ENCODE data around the gene EPHA1. TPM values are rescaled to one million over a fixed set of nuclear protein-coding genes. Genes with fewer than 3 reads are reported as not detected.

Gene EPHA1
- total RNA-seq, 1 donor from 2014 or later = not detected

- DNase-seq (ENCODE audit: low read depth in 2 of 2) = no peak
These were observed 34.1 kb downstream of the EPHA1 start for GRCh38 chr7:143374561-143374960.

DNA sequence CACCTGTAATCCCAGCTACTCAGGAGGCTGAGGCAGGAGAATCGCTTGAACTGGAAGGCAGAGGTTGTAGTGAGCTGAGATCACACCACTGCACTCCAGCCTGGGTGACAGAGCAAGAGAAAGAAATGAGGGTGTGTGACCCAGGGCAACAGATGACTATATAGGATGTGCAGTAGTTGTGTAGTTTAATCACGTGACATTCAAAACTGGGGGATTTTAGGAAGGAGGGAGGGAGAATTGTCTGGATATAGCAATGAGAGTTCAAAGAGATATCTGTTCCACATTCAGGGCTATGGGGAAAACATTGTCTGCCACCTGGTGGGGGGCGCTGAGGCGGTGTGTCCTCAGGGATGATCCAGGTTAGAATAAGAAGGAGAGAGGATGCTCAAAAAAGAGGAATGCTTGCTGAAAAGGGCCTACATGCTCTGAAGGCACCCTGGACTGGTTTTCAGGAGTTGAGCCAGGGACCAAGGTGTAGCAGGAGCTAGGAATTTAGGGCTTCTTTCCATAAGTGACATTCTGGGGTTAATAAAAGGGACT, 35.3 kb downstream of the EPHA1 start:
- no peak for DNase-seq (ENCODE audit: low read depth in 2 of 2)

DNA sequence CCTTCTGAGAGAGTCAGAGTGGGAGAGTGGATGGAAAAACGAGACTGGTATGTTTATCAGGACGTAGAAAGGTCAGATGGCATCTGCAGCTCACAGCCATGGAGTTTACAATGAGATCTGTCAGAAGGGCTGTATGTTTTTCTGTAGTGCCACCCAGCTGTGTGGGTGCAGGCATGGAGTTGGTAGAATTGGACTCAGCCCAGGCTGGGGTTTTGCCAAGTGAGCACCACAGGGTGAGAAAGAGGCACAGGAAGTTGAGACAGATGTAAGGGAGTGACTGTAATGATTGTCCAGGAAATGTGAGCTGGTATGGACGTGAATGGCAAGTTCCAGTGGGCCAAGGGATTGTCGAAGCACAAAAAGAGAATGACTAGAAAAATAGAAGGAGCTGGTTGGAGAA, 36.6 kb downstream of the EPHA1 start:
- peak in 1 of 2 donors; percentile 65 for DNase-seq (ENCODE audit: low read depth in 2 of 2)

- DNase-seq (ENCODE audit: low read depth in 2 of 2) = no peak
These were observed 38.7 kb downstream of the EPHA1 start for GRCh38 chr7:143369678-143370651.

DNA sequence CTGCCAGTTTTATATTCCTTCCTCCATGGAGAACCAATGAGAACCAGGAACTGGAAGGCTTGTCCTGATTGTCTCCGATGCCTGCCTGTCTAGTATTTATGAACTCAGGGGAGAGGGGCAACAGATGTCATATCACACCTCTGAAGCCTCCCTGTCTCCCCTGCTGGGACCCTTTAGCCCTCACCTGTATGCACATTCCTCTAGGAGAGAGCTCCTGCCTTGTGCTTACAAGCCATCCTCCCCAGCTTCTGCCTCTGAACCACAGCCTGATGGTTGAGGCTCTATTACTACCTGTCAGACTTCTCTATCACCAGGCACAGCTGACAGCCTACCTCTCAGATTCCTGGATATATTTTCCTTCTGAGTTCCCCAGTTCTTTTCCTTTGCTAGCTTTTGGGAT, 40.3 kb downstream of the EPHA1 start:
- DNase-seq (ENCODE audit: low read depth in 2 of 2) = no peak

DNA sequence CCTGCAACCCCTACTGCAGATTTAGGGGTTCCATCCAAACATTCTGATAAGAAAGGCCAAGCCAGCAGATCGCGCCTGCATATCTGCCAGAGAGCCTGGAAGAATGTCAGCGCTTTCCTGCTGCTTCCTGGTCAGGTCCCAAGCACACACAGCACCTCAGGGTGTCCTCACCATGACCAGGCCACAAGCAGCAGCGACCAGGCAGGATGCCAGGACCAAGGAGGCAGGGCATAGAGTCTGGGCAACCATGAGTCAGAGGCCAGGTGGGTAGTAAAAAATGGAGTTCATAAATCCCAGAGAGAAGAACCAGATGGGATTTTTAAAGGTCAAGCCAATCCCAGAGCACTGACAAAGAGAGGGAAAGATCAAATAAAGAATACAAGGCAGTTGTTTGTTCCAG, 40.7 kb downstream of the EPHA1 start:
- no peak for DNase-seq (ENCODE audit: low read depth in 2 of 2)

DNA sequence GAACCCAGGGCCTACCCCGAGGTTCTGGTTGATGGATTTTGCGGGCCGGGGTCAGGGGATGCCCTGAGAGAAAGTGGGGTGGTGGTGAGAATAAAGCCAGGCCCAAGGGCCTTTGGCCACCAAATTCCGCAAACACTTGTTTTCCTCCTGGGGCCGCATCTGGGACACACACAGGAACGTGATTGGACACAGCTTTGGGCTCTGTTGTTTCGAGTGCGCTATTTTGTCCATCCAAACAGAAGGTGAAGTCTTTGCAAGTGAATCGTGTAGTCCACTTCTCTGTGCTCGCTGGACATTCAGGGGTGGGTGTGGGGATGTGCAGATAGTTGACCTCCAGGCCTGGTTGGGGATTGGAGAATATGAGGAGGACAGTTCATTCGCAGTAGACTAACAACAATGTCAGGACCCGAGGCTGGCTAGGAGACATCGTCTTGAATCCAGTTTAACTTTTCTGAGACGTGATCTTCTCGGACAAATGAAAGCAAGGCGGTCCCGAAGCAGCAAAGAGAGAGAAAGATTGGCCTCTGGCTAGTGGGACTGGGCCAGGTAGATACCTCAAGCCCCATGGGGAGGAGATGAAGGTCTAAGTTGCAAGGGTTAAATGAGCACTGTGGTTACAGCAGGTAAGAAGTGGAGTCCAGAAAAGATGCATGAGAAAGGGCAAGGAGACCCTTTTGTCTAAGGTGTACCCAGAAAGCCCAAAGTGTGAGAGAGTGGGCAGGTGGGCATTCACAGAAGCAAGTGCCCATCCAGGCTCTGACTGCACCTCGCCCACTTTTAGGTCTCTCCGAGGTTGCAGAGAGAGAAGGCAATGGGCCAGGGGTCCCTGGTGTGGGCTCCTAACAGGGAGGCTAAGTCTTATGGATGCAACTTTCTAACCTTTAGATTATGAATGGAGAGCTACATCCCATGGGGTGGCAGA, 45.4 kb downstream of the EPHA1 start:
- DNase-seq (ENCODE audit: low read depth in 2 of 2) = no peak

DNA sequence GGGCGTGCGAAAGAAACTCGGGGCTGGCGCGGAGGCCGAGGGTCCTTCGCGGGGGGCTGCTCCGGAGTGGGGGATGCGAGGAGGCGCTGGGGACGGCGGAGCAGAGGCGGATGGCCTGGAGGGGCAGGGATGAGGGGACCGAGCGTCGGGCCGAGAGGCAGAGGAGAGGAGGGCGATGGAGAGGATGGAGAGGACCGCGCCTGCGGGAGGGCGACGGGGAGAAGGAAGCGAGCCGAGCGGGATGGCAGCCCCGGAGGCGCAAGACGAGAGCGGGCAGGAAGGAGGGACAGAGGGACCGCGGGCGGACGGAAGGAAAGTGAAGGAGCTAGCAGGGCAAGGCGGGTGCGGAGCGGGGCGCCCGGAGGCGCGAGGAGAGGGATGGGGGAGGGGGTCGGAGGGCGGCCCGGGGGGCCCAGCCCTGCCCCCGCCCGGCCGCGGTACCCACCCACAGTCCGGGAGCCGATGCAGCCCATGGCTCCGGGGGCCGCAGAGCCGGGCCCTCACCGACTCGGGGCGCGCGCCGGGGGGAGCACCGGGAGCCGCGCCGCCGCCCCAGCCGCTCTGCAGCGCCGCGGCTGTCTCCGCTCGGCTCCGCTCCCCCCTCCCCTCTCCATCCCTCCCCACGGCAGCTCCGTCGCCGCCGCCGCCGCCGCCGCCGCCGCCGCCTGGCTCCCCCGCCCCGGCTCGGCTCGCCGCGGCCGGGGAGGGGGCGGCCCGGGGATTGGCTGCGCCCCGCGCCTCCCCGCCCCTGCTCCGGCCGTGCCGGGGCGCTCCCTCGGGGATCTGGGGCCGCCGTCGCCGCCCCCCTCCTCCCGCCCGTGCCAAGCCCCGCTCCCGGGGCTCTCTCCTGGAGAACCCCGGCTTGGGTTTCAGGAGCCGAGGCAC, 46.3 kb downstream of the EPHA1 start, which contains the start of gene FAM131B:
Gene FAM131B, minus strand, starts transcription at position 583 of the 885 bp plus-strand sequence. Its CDS starts 110 bp downstream, at position 473.
- no peak for DNase-seq (ENCODE audit: low read depth in 2 of 2)

DNA sequence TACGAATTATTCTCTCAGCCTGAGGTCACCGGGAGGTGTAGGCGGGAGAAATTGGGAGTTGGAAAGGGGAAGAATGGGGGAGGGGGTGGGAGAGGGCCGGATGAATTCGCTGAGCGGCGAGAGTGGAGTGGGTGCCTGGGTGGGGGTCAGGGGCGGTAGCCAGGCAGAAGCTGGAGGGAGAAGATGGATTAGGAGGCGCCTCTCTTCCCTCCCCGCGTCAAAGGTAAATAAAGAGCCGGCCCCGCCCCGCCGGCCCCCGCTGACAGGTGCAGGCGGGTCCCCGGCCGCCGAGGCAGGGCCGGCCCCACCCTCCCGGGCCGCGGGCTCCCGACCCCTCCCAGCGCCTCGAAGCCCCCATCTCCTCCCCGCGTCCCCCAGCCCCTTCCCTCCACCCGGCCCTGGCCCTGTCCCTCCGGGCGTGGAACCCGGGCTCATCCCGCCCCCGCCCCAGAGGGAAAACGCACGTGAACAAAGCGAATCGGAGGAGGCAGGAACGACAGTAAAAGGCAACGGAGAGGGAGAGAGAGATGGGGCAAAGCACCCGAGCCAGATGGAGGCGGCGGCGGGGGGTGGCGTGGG, 47.0 kb downstream of the EPHA1 start:
- DNase-seq (ENCODE audit: low read depth in 2 of 2) = no peak

DNA sequence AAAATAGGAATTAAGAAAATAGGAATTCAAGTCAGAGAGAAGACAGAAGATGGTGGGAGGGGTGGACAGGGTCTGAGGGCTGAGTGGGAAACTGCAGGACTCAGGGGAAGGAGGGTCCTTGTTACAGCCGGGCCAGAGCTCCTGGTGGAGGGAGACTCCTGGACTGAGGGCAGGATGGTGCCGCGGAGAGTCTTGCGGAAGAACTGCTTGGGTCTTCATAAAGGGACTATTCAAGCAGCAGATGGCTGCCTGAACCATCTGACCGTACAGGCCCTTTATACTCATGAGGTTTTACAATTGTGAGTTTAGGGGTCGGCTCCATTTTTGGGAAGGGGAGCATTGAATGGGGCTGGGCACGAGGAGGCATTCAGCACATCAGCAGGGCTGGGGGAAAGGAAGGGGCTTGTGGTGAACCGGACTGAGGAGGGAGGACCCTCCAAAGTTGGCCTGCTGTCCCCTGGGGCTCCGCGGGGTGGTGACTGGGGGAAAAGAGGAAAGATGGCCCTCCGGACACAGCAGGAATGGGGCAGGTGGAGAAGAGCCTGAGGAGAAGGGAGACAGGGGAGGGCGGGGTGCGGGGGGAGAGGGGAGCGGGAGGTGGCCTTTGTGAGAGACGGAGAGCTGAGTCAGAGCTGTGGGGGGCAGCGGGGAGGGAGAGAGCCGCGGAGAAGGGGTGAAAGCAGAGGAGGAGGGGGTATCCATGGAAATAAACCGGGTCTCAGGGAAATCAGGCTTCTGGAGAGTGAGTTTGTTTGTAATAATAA, 47.7 kb downstream of the EPHA1 start:
- no peak for DNase-seq (ENCODE audit: low read depth in 2 of 2)

DNA sequence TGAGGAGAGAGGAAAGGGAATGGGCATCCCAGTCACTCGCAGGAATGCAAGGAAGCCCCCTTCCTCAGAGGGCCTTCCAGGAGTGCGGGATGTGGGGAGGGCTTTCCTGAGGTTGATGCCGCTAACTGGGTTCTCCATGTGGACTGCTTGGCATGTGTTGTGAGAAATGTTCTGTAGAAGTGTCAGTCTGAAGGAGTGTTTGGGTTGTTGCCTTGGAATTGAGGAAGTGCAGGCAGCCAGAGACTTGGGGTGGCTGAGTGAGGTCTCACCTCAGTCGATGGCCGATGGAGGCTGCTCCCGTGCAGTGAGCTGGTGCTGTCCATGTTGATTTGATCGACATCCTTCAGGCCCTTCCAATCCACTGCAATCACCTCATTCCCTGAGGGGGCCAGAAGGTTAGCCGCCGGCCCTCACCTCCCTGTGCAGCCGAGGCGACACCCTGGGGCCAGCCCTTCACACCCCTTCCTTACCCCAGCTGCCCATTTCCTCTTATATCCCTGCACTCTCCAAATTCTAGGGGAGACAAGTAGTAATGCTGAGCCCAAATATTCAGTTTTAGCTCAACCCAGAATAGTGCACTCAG, 48.8 kb downstream of the EPHA1 start:
- DNase-seq (ENCODE audit: low read depth in 2 of 2) = no peak

DNA sequence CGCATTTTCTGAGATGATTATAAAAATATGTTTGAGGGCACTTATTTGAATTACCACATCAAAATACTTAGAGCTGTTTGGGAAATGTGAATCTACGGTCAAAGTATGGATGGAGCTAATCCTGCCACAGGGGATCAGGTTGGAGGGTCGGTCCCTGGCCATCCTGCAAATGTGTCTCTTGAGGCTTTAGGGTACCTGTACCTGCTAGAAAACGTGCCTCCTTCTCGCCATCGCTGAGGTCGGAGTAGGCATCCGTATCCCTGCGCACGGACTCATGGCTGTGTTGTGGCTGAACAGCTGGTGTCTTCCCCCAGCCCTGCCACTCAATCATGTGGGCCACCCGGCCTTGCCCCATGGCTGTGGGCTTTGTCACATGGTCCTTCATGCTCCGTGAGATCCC, 50.0 kb downstream of the EPHA1 start:
- DNase-seq (ENCODE audit: low read depth in 2 of 2) = no peak

GRCh38 chr7:143356414-143357050, 52.1 kb downstream of the EPHA1 start:
- DNase-seq (ENCODE audit: low read depth in 2 of 2) = no peak

DNA sequence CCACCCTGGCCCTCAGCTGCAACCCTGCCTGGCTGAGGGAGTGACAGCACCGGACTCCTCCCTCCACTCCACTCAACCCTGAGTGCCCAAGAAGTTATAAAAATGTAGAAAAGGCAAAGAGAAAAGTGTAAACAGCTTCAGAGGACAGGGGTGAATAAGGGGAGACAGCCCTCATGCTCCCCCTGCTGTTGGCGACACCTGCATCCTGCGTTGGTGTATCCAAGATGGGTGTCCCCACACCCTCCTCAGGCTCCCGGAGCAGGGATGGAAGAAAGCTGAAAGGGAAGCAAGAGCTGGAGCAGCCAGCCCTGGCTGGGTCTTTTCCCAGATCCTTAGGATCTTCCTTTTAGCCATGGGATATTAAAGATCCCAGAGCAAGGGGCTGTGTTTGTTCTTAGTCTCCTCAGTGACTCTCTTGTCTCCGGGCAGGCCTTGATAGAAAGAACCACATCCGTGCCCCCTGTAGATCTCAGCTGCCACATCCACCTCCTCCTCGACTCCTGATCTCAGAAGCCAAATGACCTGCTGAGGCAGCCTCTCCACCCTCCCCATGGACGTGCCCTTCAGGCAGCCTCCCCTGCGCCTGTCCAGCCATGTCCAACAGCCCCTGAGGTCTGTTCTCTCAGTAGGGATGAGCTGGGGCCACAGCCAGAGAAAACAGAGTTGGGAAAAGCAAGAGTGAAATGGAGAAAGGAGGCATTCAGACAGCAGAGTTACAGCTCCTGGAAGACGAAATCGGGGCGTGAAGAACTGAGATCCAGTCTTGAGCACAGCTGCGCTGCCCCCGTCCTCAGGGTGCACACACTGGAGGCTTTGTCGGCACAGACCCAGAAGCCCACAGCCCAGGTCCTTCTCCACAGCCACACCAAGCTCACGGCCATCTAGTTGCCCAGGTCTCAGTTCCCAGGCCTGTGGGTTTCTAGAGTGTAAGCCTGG, 52.9 kb downstream of the EPHA1 start:
- DNase-seq (ENCODE audit: low read depth in 2 of 2) = no peak

DNA sequence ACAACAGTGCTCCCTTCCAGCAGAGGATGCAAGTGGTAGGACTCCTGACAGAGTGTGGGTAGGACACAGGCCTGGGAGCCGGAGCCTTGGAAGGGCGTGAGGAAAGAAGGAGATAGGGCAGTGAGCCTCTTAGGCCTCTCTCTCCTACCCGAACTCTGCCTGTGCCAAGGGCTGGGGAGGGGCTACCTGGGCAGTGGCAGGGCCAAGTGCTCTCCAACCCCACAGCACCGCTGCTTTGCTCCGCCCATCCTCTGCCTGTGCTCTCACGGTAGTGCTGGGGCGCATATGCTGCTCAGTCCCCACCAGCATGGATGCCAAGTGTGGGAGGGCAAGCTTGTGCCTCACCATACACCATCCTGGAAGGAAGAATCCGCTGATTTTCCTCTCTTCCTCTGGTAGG, 53.7 kb downstream of the EPHA1 start:
- no peak for DNase-seq (ENCODE audit: low read depth in 2 of 2)

DNA sequence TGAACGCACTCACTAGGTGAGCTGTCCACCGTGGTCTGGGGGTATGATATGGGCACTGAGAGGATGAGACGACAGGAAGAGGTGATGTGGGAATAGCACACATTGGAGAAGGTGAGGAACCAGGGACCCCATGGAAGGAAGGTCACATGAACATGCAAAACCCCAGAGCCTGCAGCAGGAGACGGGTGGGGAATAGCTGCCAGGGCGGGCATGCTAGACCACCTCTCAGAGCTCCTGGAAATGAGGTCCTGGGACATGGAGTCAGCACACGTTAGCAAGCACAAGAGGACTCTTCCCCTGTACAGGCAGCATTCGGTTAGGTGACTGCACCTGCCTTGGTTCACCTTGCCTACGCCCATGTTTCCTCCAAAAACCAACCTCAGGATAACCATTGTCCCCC, 54.3 kb downstream of the EPHA1 start:
- no peak for DNase-seq (ENCODE audit: low read depth in 2 of 2)

- no peak for DNase-seq (ENCODE audit: low read depth in 2 of 2)
These were observed 56.1 kb downstream of the EPHA1 start for GRCh38 chr7:143352531-143353002.

- DNase-seq (ENCODE audit: low read depth in 2 of 2) = no peak
These were observed 57.1 kb downstream of the EPHA1 start for GRCh38 chr7:143351574-143351973.

Measured in dermis microvascular lymphatic vessel endothelial cell (primary cell).